Endothelial cell (in vitro differentiated cells): ENCODE data around the gene BMPR1B. TPM values are rescaled to one million over a fixed set of nuclear protein-coding genes. Genes with fewer than 3 reads are reported as not detected.

Source experiments
- DNase-seq: peaks from one replicate; pipeline ENCODE4 v3.0.0; 2021; ENCODE audit warnings: low spot score
- H3K27ac Mint-ChIP-seq: one replicate; pipeline ENCODE4 v1.8.0; 2021; ENCODE audit warnings: mixed read lengths, inconsistent platforms; ENCODE audit not compliant: unreplicated experiment
- H3K27me3 Mint-ChIP-seq: one replicate; pipeline ENCODE4 v1.8.0; 2021; ENCODE audit warnings: mild to moderate bottlenecking, moderate library complexity, mixed read lengths, inconsistent platforms; ENCODE audit not compliant: unreplicated experiment
- H3K36me3 Mint-ChIP-seq: one replicate; pipeline ENCODE4 v1.8.0; 2021; ENCODE audit warnings: mild to moderate bottlenecking, low read depth, mixed read lengths, inconsistent platforms; ENCODE audit not compliant: unreplicated experiment
- H3K4me1 Mint-ChIP-seq: one replicate; pipeline ENCODE4 v1.8.0; 2021; ENCODE audit warnings: mild to moderate bottlenecking, mixed read lengths, inconsistent platforms; ENCODE audit not compliant: unreplicated experiment
- H3K4me3 Mint-ChIP-seq: one replicate; pipeline ENCODE4 v1.8.0; 2021; ENCODE audit warnings: mild to moderate bottlenecking, mixed read lengths, inconsistent platforms; ENCODE audit not compliant: unreplicated experiment
- H3K9me3 Mint-ChIP-seq: one replicate; pipeline ENCODE4 v1.8.0; 2021; ENCODE audit warnings: mixed read lengths, inconsistent platforms; ENCODE audit not compliant: unreplicated experiment
- CTCF ChIP-seq: fragments of 200-600 bp; sonication (generic); IDR thresholded peaks from one replicate; pipeline ENCODE4 v1.5.0; 2021; ENCODE audit warnings: antibody characterized with exemption; ENCODE audit not compliant: unreplicated experiment
- long read RNA-seq: library from polyadenylated mRNA; unstranded; transcript quantifications from one replicate; pipeline ENCODE4 v2.0.0, GENCODE V29; 2020; ENCODE audit not compliant: unreplicated experiment
- total RNA-seq: library from RNA; stranded (reverse); fragmentation: NEBNext Ultra II Directional; extraction: Animal tissue kit (Norgen Biotek cat#: 25700); gene quantifications from one replicate; pipeline ENCODE4 v1.2.1, GENCODE V29; 2021; ENCODE audit not compliant: unreplicated experiment

Gene BMPR1B
- 5.4 TPM for total RNA-seq
- long read RNA-seq, partial matches to known transcripts: 0 of 1 reads
- long read RNA-seq, other reads (novel, unspliced or antisense): 1 of 1 reads

DNA sequence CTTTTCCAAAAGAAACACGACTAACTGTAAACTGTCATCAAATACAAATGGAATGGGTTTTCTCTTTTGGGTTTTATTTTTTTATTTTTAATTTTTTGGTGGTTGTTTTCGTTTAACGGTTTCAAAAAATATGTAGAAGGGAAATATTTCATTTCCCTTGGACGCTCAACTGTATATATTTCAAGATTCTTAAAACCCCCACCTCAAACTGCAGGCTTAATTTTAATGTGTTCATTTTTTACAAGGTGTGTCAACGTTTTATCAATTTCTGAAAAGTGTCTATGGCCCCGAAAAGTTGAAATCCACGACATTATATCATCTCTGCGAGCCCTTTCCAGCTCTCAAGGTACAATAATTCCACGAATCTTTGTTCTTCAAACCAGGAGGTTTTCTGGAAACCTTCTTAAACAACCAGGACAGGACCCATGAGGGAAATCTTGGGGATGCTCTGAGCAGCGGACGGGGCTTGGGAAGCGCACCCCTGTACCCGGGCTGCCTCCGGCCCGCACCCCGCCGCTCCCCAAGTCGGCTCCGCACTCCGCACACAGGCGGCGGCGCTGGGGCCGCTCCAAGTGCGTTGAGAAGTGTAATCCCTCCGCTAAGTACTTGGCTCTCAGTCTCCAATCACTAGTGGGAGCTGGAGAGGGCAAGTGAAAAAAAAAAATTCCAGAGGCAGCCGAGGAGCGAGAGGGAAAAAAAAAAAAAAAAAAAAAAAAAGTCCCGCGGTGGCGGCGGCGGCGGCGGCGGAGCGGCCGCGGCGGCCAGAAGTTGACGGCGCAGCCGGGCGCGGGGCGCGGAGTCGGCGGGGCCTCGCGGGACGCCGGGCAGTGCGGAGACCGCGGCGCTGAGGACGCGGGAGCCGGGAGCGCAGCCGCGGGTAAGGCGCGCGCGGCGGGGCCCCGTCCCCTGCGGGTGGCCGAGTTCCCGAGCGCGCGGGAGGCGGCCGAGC lies at the start of gene BMPR1B:
BMPR1B (plus strand) TSS at position 764 of the 949 bp plus-strand sequence. CDS start 346,470 bp downstream, outside the sequence.
- H3K27ac Mint-ChIP-seq: peak within 1 kb of the TSS; percentile 77
- TF ChIP-seq CTCF: no peak
- H3K9me3 Mint-ChIP-seq: no peaks in the 10 kb centered on the region
- peaks cover 11% of the 10 kb centered on the region for H3K4me1 Mint-ChIP-seq
- H3K36me3 Mint-ChIP-seq: peaks cover 5% of the 10 kb centered on the region
- peak; percentile 36 for DNase-seq
- peaks cover 12% of the 10 kb centered on the region for H3K27me3 Mint-ChIP-seq
- H3K4me3 Mint-ChIP-seq: peak within 1 kb of the TSS; percentile 96

- no peaks in the 10 kb centered on the region for H3K36me3 Mint-ChIP-seq
- no peaks in the 10 kb centered on the region for H3K9me3 Mint-ChIP-seq
- no peak for TF ChIP-seq CTCF
- no peaks in the 10 kb centered on the region for H3K27me3 Mint-ChIP-seq
- no peak overlapping the region for H3K27ac Mint-ChIP-seq
- no peaks in the 10 kb centered on the region for H3K4me1 Mint-ChIP-seq
- no peak for DNase-seq
- no peak overlapping the region for H3K4me3 Mint-ChIP-seq
Observed at GRCh38 chr4:94711635-94712034, 46.1 kb upstream of the BMPR1B start.

DNA sequence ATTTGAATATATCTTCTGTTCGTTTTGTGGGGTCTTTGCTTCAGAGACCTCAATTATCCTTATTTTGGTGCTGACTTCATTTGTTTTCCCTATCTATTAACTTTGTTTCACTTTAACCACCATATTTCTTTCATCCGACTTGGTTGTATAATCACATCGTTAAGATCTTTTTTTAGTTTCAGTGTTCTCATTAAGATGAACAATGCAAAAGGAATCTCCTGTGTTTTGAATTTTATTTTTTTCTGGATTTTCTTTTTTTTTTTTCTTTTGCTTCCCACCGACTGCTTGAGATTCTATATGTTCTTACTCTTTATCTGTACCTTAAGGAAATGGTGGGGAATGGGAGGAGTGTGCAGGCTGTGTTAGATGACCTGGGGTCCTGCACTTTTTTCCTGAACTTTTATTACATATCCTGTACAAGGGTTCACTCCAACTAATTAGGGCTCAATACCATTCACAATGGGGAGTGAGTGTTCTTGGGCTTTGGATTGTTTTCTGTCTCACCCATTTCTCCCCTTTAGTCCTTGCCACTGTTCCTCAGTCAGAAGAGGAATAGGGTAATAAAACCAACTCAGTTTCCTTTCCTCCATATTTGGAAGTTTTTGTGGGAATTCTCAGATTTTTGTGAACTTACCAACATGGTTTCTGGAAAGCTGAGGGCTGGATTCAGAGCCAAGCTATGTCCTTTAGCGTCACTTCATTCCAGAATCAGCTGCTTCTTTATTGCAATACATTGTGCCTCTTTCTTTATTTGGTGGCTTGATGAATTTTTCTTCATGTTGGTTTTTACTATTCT lies 43.2 kb upstream of the BMPR1B start:
- Mint-ChIP-seq H3K27ac (no peak overlapping the region), H3K27me3 (no peaks in the 10 kb centered on the region), H3K4me3 (no peak overlapping the region), H3K36me3 (no peaks in the 10 kb centered on the region), H3K4me1 (no peaks in the 10 kb centered on the region), H3K9me3 (no peaks in the 10 kb centered on the region)
- TF ChIP-seq CTCF: no peak
- no peak for DNase-seq

DNA sequence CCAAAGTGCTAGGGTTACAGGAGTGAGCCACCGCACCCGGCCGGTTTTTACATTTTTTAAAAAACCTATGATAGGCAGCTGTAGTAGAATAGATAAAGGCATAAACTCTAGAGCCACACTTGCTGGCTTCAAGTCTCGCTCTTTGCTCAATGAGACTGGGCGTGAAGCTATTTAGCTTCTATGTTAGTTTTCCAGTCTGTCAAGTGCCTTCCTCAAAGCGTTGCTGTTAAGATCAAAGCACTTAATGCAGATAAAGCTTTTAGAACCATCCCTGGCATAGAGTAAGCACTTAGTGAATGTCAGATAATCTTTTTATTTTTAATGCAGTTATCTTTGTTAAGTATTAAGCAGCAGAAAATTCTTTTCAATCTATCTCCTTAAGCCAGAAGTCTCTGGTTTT lies 42.0 kb upstream of the BMPR1B start:
- Mint-ChIP-seq H3K4me3 (no peak overlapping the region), H3K36me3 (no peaks in the 10 kb centered on the region), H3K4me1 (no peaks in the 10 kb centered on the region), H3K27ac (no peak overlapping the region), H3K27me3 (no peaks in the 10 kb centered on the region), H3K9me3 (no peaks in the 10 kb centered on the region)
- TF ChIP-seq CTCF: no peak
- DNase-seq: no peak
